22Rv1 (cell line): ENCODE results near the gene EFNB2.

Experiments used
- H3K27ac ChIP-seq: fragments of 450-650 bp; 2 replicates; pipeline ENCODE4 v1.5.1; 2017
- ZFX ChIP-seq: fragments of 450-650 bp; IDR thresholded peaks from 2 replicates; pipeline ENCODE4 v1.6.1; 2017; ENCODE audit warnings: antibody characterized with exemption, borderline replicate concordance
- TF ChIP-seq, protein P1 (sequence below): fragments of 450-650 bp; IDR thresholded peaks from 2 replicates; pipeline ENCODE4 v1.5.1; 2017; ENCODE audit warnings: mild to moderate bottlenecking

EFNB2 gene

GRCh38 chr13:106561551-106562170, 26.2 kb upstream of the EFNB2 start:
- H3K27ac ChIP-seq: no peak overlapping the region
- TF ChIP-seq ZFX: no peak
- TF ChIP-seq, protein P1, sequence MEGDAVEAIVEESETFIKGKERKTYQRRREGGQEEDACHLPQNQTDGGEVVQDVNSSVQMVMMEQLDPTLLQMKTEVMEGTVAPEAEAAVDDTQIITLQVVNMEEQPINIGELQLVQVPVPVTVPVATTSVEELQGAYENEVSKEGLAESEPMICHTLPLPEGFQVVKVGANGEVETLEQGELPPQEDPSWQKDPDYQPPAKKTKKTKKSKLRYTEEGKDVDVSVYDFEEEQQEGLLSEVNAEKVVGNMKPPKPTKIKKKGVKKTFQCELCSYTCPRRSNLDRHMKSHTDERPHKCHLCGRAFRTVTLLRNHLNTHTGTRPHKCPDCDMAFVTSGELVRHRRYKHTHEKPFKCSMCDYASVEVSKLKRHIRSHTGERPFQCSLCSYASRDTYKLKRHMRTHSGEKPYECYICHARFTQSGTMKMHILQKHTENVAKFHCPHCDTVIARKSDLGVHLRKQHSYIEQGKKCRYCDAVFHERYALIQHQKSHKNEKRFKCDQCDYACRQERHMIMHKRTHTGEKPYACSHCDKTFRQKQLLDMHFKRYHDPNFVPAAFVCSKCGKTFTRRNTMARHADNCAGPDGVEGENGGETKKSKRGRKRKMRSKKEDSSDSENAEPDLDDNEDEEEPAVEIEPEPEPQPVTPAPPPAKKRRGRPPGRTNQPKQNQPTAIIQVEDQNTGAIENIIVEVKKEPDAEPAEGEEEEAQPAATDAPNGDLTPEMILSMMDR: no peak

DNA sequence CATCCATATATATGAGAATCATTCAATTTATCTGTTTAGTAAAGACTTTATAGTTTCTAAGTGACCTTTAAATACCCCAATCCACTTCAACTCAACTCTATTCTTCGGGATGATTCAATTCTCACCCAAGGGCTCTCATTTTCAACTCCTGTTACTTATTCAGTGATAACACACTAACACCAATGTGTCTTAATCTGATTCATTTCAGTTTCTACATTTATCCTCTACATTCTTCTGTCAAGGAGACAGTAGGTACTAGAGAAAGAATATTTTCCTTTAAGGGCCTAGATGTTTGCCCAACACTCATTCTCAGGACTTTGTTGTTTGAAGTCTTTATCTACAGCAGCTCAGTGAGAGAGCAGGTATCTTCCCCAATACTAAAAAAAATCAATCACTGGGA, 25.4 kb upstream of the EFNB2 start:
- TF ChIP-seq ZFX: no peak
- TF ChIP-seq, protein P1: no peak
- H3K27ac ChIP-seq: no peak overlapping the region

- TF ChIP-seq, protein P1: no peak
- TF ChIP-seq ZFX: no peak
- no peak overlapping the region for H3K27ac ChIP-seq
These were observed 23.1 kb upstream of the EFNB2 start for GRCh38 chr13:106558527-106558926.

GRCh38 chr13:106555631-106556328, 20.3 kb upstream of the EFNB2 start:
- no peak overlapping the region for H3K27ac ChIP-seq
- no peak for TF ChIP-seq ZFX
- TF ChIP-seq, protein P1: no peak

- H3K27ac ChIP-seq: no peak overlapping the region
- TF ChIP-seq, protein P1: no peak
- TF ChIP-seq ZFX: no peak
These were observed 16.3 kb upstream of the EFNB2 start for GRCh38 chr13:106551751-106552150.

GRCh38 chr13:106551350-106551749, 15.9 kb upstream of the EFNB2 start:
- H3K27ac ChIP-seq: no peak overlapping the region
- TF ChIP-seq ZFX: no peak
- TF ChIP-seq, protein P1: no peak

DNA sequence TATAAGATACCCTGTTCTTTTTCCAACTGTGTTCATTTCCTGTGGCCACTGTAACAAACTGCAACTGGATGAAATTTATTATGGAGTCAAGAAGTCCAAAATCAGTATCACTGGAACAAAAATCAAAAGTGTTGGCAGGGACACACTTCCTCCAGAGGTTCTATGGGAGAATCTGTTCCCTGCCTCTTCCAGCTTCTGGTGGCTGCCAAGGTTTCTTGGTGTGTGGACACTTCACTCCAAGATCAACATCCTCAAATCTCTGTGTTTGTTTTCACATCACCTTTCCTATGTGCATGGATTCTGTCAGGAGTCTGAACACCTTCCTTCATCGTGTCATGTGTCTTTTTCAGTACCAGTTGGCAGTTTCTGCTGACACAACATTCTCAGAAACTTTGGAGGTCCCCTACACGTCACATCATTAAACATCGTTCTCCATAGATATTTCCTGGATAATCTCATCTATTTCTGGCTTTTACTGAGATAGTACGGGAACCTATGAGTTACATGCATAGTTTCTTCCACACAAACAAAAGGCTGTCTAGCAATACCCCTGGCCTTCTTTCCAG, 15.2 kb upstream of the EFNB2 start:
- no peak for TF ChIP-seq ZFX
- TF ChIP-seq, protein P1: no peak
- H3K27ac ChIP-seq: no peak overlapping the region
